HT1080 (cell line): ENCODE measurements around the gene MYO16. TPM values are rescaled to one million over a fixed set of nuclear protein-coding genes. Genes with fewer than 3 reads are reported as not detected.
"Not testable (repeated sequence)": the region's sequence is repeated elsewhere in the genome, so short reads cannot be mapped to it uniquely, and the experiment has no call there.

Experiments
- DNase-seq: peaks from one replicate; pipeline ENCODE4 v3.0.0-alpha.2; 2015; ENCODE audit warnings: low read depth
- total RNA-seq: library from RNA; depleted of rRNA; stranded (reverse); fragments of >200 nt; shearing (Covaris generic); gene quantifications from 2 replicates; pipeline ENCODE4 v1.2.3, GENCODE V29; 2014

Gene MYO16
- total RNA-seq, 1 experiment from 2014 or later, result not detected

GRCh38 chr13:109036078-109036780 is 406.8 kb downstream of the MYO16 start:
- no peak for DNase-seq

DNA sequence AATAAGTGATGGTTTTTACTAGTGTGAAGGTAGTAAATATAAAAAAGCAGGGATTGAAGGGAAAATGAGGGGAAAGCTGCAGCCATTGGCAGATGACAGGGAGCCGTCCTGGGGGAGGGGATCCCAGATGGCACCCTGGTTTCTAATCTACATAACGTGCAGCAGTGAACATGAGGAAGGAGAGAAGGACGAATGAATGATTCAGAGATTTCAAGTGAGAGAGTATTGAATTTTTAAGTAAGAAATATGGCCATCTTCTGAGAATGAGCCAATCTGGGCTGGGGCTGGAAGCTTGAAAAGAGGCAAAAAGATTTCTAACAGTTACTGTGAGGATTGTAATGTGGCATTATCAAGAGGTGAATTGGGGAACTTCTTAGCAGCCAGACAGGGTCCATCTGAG is 414.2 kb downstream of the MYO16 start:
- DNase-seq, result no peak

DNA sequence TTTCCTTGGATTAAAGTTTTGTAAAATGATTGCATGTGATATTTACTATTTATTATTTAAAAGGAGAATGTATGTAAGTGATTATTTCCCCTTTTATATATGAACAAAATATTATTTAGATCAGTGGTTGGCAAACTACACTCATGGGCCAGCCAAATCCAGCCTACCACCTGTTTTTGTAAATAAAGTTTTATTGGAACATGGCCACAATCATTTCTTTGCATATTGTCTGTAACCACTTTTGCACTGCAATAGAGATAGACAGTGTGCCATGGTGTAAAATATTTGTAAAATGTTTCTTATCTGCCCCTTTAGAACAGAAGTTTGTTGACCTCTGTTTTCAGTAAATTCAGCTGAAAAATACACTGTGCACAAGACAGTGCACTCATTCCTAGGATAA is 426.4 kb downstream of the MYO16 start:
- no peak for DNase-seq

- DNase-seq, result no peak
These were observed 428.7 kb downstream of the MYO16 start for GRCh38 chr13:109058087-109058486.

GRCh38 chr13:109072505-109072904 is 443.1 kb downstream of the MYO16 start:
- no peak for DNase-seq

DNA sequence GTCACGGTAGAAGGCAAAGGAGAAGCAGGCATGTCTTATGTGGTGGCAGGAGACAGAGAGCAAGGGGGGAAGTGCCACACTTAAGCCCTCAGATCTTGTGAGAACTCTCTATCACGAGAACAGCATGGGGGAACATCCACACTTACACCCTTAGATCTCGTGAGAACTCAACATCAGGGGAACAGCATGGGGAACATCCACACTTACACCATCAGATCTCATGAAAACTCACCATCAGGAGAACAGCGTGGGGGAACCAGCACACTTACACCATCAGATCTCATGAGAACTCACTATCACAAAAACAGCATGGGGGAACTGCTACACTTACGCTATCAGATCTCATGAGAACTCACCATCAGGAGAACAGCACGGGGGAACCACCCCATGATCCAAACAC is 445.0 kb downstream of the MYO16 start:
- no peak for DNase-seq

- no peak for DNase-seq
These were observed 445.4 kb downstream of the MYO16 start for GRCh38 chr13:109074853-109075252.

- no peak for DNase-seq
These were observed 458.7 kb downstream of the MYO16 start for GRCh38 chr13:109087916-109088623.

DNA sequence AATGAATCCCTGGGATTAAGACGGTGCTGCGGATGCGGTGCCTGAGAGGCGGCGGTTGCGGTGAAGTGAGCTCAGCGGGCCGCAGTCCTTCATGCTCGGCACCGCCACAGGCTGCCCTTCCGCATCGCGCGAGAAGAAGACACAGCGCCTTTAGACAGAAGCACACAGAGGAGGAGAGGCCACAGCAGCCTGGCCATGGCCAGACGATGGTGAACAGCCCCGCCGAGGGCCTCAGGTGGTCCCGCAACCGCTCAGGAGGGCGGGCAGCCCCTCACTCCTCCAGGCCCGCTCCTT is 459.2 kb downstream of the MYO16 start:
- DNase-seq, result no peak

- DNase-seq, result no peak
These were observed 461.4 kb downstream of the MYO16 start for GRCh38 chr13:109090796-109091195.

DNA sequence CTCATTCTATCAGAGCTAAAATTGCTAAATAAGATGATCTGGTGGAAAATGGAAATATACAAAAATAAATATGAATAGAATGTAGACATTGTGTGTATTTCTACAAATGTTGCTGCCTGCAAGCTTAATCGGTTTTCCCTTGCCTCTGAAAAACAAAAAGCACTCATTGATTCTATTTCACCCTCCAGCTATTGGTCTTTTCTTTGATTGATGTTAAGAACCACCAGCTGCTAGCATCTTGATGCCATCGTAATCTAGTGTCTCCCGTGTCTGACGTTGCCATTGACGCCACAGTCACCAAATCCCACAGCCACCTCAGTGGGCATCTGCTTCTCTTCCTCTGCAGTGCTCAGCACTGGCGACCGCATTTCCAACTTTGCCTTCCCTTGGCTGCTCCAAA is 461.8 kb downstream of the MYO16 start:
- no peak for DNase-seq

DNA sequence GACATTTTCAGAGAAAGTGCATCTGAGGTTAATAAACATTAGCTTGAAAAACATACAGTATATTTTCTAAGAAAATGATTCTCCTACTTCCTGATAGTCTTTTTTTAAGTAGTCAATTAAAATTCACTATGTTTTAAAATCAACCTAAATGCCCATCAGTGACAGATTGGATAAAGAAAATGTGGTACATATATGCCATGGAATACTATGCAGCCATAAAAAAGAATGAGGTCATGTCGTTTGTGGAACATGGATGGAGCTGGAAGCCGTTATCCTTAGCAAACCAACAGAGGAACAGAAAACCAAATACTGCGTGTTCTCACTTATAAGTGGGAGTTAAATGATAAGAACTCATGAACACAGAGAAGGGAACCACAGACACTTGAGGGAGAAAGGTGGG is 462.8 kb downstream of the MYO16 start:
- not testable (repeated sequence) for DNase-seq

DNA sequence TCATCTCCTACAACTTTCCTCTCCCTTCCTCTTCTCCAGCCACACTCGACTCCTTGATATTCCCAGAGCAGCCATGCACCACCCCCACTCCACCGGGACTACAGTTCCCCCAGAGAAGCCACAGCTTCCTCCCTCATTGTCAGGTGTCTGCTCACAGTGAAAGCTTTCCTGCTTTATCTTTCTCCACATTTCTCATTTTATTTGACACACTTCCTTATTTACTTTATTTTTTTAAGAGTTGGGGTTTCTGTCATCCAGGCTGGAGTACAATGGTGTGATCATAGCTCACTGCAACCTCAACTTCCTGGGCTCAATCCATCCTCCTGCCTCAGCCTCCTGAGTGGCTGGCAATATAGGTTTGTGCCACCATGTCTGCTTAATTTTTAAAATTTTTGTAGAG is 464.6 kb downstream of the MYO16 start:
- peak; percentile 39 for DNase-seq

GRCh38 chr13:109095126-109095525 is 465.7 kb downstream of the MYO16 start:
- no peak for DNase-seq

DNA sequence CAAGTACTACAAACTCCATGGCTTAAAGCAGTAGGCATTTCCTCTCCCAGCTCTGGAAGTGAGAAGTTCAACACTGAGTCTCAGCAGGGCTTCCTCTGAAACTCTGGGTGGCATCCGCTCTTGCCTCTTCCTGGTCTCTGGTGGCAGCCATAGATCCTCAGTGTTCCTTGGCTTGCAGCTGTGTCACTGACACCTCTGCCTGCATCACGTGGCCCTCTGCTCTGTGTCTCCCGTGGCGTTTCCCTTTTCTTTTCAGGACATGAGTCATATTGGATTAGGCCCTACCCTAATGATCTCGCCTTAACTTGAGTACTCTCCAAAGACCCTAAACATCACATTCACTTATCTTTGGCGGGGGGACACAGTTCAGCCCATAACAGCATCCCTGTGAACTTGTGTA is 466.7 kb downstream of the MYO16 start:
- DNase-seq, result peak; percentile 59

DNA sequence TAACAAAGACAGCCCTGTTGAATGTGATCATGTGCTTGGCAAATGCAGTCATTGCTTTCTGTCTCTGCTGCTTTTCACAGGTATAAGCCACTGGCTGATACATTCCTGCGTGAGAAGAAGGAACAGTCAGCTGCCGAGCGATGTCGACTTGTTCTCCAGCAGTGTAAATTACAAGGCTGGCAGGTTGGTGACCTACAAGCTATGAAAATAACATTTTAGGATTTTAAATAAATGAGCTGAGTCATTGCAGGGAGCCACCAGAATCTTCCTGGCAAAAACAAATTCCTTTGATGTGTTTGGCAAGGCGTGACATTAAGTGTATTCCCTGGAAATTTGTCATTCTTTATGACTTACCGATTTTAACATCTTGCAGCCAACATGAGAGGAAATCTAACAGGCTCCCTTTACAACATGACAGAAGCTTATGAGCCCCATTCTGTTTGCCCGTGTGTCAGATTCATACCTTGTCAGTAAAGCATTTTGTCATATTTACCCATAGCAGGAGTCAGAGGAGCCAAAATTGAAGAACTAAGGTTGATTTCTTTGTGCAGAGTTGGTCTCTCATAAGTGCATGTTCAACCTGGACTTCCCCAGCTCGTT is 471.4 kb downstream of the MYO16 start:
- DNase-seq, result no peak

- DNase-seq, result peak; percentile 65
These were observed 472.2 kb downstream of the MYO16 start for GRCh38 chr13:109101550-109102144.

- no peak for DNase-seq
These were observed 476.5 kb downstream of the MYO16 start for GRCh38 chr13:109105899-109106298.

DNA sequence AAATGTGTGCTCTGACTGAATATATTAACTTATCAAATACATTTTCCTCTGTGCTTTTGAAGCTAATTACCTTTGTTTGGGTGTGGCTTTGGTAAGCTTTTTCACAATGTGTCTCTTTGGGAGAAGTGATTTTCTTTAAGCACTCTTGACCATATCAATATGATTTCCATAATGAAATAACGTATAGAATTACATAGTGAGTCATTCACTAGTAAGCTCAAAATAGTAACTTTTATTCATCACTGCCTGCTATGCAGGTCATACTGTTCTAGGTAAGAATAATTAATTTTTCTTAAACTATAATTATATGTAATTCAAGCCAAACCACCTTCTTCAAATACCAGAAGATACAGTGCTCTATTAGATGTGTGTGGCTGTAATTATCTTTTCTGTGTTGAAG is 480.7 kb downstream of the MYO16 start:
- no peak for DNase-seq

- DNase-seq, result no peak
These were observed 481.7 kb downstream of the MYO16 start for GRCh38 chr13:109111141-109111540.

DNA sequence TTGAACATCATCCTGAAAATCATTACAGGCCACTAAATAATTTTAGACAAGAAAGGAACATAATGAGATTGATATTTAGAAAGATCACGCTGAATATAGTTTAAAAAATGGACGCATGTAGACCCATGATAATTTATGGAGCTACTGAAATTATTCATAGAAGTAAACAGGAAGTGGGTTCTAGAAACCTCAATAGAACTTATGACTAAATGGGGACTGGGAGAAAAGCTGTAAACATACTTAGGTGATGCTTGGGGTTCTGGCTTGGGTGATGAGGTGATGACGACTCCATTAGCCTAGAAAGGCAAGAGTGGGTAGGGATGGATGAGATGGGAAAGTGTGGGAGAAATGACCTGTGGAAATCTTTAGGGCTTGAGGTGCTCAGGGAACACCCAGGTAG is 484.0 kb downstream of the MYO16 start:
- peak; percentile 28 for DNase-seq

- DNase-seq, result no peak
These were observed 484.8 kb downstream of the MYO16 start for GRCh38 chr13:109114162-109114561.

- DNase-seq, result no peak
These were observed 485.6 kb downstream of the MYO16 start for GRCh38 chr13:109114991-109115390.
